GM12878 (cell line): ENCODE measurements around the gene DCP1B. TPM values are rescaled to one million over a fixed set of nuclear protein-coding genes. Genes with fewer than 3 reads are reported as not detected.
A peak's percentile ranks its signal among the peaks of the same experiment; 100 is the strongest.

ENCODE experiments used
- BHLHE40 ChIP-seq, 2 experiments: fragments of 450-650 bp in 1 of 2; IDR thresholded peaks; 2 replicates each; pipeline ENCODE4 v1.6.1; 2011 to 2017; ENCODE audit warnings: low read depth in 2 of 2, borderline replicate concordance in 1 of 2, improper control_type of control experiment in 1 of 2, low read length in 1 of 2, mild to moderate bottlenecking in 1 of 2
- BRCA1 ChIP-seq: IDR thresholded peaks from 2 replicates; pipeline ENCODE4 v1.6.1; 2011; ENCODE audit warnings: low read depth, low read length, improper control_type of control experiment
- CHD4 ChIP-seq: fragments of 200-600 bp; sonication (generic); IDR thresholded peaks from 2 replicates; pipeline ENCODE4 v1.6.1; 2016; ENCODE audit warnings: mild to moderate bottlenecking
- DPF2 ChIP-seq: fragments of 450-650 bp; IDR thresholded peaks from 2 replicates; pipeline ENCODE4 v1.6.1; 2017; ENCODE audit warnings: mild to moderate bottlenecking
- EED ChIP-seq: sonication (generic); IDR thresholded peaks from 2 replicates; pipeline ENCODE4 v1.6.1; 2016; ENCODE audit warnings: antibody characterized with exemption, low read depth
- ESRRA ChIP-seq: IDR thresholded peaks from 2 replicates; pipeline ENCODE4 v1.6.1; 2012; ENCODE audit warnings: mild to moderate bottlenecking, low read length, improper control_type of control experiment
- FOXK2 ChIP-seq: fragments of 450-650 bp; IDR thresholded peaks from 2 replicates; pipeline ENCODE4 v1.6.1; 2017; ENCODE audit warnings: mild to moderate bottlenecking, moderate library complexity
- KDM1A ChIP-seq: fragments of 200-600 bp; sonication (generic); IDR thresholded peaks from 2 replicates; pipeline ENCODE4 v1.6.1; 2016; ENCODE audit warnings: borderline replicate concordance
- KLF5 ChIP-seq: fragments of 450-650 bp; IDR thresholded peaks from 2 replicates; pipeline ENCODE4 v1.6.1; 2014; ENCODE audit warnings: mild to moderate bottlenecking; ENCODE audit not compliant: partially characterized antibody
- LARP7 ChIP-seq: fragments of 450-650 bp; IDR thresholded peaks from 2 replicates; pipeline ENCODE4 v1.6.1; 2017; ENCODE audit warnings: mild to moderate bottlenecking
- MTA3 ChIP-seq: IDR thresholded peaks from 2 replicates; pipeline ENCODE4 v1.6.1; 2012; ENCODE audit warnings: low read length, inconsistent platforms, borderline replicate concordance
- MXI1 ChIP-seq: fragments of 150-350 bp; IDR thresholded peaks from 2 replicates; pipeline ENCODE4 v1.6.1; 2011; ENCODE audit warnings: low read depth, mild to moderate bottlenecking, inconsistent platforms, low read length, improper control_type of control experiment
- RAD51 ChIP-seq: fragments of 450-650 bp; IDR thresholded peaks from 2 replicates; pipeline ENCODE4 v1.6.1; 2016; ENCODE audit warnings: moderate library complexity, mild to moderate bottlenecking, inconsistent platforms
- SMAD5 ChIP-seq: IDR thresholded peaks from 2 replicates; pipeline ENCODE4 v1.6.1; 2016; ENCODE audit warnings: antibody characterized with exemption, low read depth
- ZNF207 ChIP-seq: fragments of 450-650 bp; IDR thresholded peaks from 2 replicates; pipeline ENCODE4 v1.6.1; 2014; ENCODE audit warnings: antibody characterized with exemption, mild to moderate bottlenecking, borderline replicate concordance
- ZNF217 ChIP-seq: fragments of 450-650 bp; IDR thresholded peaks from 2 replicates; pipeline ENCODE4 v1.6.1; 2017; ENCODE audit warnings: antibody characterized with exemption, mild to moderate bottlenecking
- polyA plus RNA-seq, 11 experiments: library from polyadenylated mRNA; depleted of rRNA in 4 of 11; unstranded in 6 of 11; stranded (reverse) in 5 of 11; fragments of >200 nt; fragmentation: Nextera tagmentation in 4 of 11; fragmentation: Illumina TruSeq in 1 of 11; extraction: Ambion mirVana in 4 of 11; extraction: Trizol in 1 of 11; gene quantifications; 1 replicate in 1 of 11; 2 replicates in 10 of 11; pipeline versions ENCODE4 v1.2.1 to v1.2.3, GENCODE V29; 2011 to 2016; ENCODE audit warnings: inconsistent platforms in 2 of 11, missing spikeins in 2 of 11, low read depth in 1 of 11
- total RNA-seq, 4 experiments: library from RNA; depleted of rRNA in 3 of 4; stranded (reverse); fragments of >200 nt in 3 of 4; fragmentation: Illumina TruSeq in 1 of 4; extraction: Trizol in 1 of 4; gene quantifications; 2 replicates each; pipeline versions ENCODE4 v1.2.1 to v1.2.3, GENCODE V29; 2013 to 2021
- TF ChIP-seq, protein P1 (sequence below): IDR thresholded peaks from 2 replicates; pipeline ENCODE4 v1.6.1; 2012; ENCODE audit warnings: low read length, inconsistent platforms
- TF ChIP-seq, protein P2 (sequence below): IDR thresholded peaks from 2 replicates; pipeline ENCODE4 v1.6.1; 2012; ENCODE audit warnings: mild to moderate bottlenecking, low read depth, low read length
- TF ChIP-seq, protein P3 (sequence below): IDR thresholded peaks from 2 replicates; pipeline ENCODE4 v1.6.1; 2012; ENCODE audit warnings: low read depth, low read length, improper control_type of control experiment
- TF ChIP-seq, protein P4 (sequence below): fragments of 450-650 bp; IDR thresholded peaks from 2 replicates; pipeline ENCODE4 v1.6.1; 2018; ENCODE audit warnings: mild to moderate bottlenecking, low read depth, moderate library complexity; ENCODE audit not compliant: partially characterized antibody

Gene DCP1B
- total and polyA plus RNA-seq, 10 of the 15 experiments (the other 5 are each of a cell fraction or from before 2014, with no cell fraction given) = 1.3 to 23.4 (median 15.3) TPM

DNA sequence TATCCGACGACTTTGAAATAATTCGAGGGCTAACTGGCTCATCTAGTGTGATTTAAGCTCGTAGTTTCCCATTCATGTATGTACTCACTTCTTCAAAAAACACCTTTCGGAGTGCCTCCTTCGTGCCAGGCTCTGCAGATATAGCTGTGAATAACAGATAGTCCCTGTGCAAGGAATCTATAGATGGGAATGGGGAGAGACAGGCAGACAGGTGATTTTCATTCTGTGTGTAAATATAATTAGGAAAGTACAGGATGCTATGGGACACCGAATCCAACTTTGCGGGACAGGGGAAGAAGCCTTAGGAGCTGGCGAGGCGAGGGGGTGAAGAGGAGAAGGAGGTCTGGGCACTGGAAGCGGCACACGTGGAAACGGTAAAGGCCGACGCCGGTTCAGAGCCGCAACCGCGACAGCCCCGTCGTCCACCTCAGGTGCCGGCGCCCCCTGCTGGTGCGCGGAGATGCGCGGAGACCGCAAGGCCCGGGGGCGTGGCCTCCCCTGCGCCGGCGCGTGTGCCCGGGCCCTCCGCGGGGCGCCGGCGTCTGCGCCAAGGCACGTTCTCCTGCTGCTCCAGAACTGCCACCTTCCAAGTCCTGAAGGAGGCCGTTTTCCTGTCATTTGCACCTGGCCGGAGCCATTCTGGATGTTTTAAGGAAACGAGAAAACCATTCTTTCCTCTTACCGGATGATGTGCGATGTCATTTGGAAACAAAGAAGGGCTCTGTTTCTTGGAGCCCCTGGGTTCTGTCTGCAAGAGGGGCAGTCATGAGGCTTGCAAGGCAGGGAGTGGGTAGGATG lies 30.6 kb upstream of the DCP1B start (continued):
- TF ChIP-seq ESRRA (no peak), ZNF207 (peak; percentile 75; the same call in 1 of the 2 replicates), BHLHE40 (IDR thresholded peaks at IDR 0.05; ENCODE audit: borderline replicate concordance in 1 of 2, low read depth in 2 of 2, low read length in 1 of 2) (peak; percentile 34 to 84; a peak in 3 of 4 replicates), KDM1A (no peak), DPF2 (peak; percentile 66), EED (no peak), RAD51 (no peak), SMAD5 (no peak), ZNF217 (no peak), LARP7 (peak; percentile 85; the same call in 1 of the 2 replicates), FOXK2 (no peak), KLF5 (peak; percentile 46), MTA3 (no peak), MXI1 (peak; percentile 57; the same call in 1 of the 2 replicates), BRCA1 (no peak), CHD4 (no peak)
- TF ChIP-seq, protein P1, sequence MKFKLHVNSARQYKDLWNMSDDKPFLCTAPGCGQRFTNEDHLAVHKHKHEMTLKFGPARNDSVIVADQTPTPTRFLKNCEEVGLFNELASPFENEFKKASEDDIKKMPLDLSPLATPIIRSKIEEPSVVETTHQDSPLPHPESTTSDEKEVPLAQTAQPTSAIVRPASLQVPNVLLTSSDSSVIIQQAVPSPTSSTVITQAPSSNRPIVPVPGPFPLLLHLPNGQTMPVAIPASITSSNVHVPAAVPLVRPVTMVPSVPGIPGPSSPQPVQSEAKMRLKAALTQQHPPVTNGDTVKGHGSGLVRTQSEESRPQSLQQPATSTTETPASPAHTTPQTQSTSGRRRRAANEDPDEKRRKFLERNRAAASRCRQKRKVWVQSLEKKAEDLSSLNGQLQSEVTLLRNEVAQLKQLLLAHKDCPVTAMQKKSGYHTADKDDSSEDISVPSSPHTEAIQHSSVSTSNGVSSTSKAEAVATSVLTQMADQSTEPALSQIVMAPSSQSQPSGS = no peak
- TF ChIP-seq, protein P2, sequence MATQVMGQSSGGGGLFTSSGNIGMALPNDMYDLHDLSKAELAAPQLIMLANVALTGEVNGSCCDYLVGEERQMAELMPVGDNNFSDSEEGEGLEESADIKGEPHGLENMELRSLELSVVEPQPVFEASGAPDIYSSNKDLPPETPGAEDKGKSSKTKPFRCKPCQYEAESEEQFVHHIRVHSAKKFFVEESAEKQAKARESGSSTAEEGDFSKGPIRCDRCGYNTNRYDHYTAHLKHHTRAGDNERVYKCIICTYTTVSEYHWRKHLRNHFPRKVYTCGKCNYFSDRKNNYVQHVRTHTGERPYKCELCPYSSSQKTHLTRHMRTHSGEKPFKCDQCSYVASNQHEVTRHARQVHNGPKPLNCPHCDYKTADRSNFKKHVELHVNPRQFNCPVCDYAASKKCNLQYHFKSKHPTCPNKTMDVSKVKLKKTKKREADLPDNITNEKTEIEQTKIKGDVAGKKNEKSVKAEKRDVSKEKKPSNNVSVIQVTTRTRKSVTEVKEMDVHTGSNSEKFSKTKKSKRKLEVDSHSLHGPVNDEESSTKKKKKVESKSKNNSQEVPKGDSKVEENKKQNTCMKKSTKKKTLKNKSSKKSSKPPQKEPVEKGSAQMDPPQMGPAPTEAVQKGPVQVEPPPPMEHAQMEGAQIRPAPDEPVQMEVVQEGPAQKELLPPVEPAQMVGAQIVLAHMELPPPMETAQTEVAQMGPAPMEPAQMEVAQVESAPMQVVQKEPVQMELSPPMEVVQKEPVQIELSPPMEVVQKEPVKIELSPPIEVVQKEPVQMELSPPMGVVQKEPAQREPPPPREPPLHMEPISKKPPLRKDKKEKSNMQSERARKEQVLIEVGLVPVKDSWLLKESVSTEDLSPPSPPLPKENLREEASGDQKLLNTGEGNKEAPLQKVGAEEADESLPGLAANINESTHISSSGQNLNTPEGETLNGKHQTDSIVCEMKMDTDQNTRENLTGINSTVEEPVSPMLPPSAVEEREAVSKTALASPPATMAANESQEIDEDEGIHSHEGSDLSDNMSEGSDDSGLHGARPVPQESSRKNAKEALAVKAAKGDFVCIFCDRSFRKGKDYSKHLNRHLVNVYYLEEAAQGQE = no peak
- TF ChIP-seq, protein P3, sequence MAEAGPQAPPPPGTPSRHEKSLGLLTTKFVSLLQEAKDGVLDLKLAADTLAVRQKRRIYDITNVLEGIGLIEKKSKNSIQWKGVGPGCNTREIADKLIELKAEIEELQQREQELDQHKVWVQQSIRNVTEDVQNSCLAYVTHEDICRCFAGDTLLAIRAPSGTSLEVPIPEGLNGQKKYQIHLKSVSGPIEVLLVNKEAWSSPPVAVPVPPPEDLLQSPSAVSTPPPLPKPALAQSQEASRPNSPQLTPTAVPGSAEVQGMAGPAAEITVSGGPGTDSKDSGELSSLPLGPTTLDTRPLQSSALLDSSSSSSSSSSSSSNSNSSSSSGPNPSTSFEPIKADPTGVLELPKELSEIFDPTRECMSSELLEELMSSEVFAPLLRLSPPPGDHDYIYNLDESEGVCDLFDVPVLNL = no peak
- TF ChIP-seq, protein P4, sequence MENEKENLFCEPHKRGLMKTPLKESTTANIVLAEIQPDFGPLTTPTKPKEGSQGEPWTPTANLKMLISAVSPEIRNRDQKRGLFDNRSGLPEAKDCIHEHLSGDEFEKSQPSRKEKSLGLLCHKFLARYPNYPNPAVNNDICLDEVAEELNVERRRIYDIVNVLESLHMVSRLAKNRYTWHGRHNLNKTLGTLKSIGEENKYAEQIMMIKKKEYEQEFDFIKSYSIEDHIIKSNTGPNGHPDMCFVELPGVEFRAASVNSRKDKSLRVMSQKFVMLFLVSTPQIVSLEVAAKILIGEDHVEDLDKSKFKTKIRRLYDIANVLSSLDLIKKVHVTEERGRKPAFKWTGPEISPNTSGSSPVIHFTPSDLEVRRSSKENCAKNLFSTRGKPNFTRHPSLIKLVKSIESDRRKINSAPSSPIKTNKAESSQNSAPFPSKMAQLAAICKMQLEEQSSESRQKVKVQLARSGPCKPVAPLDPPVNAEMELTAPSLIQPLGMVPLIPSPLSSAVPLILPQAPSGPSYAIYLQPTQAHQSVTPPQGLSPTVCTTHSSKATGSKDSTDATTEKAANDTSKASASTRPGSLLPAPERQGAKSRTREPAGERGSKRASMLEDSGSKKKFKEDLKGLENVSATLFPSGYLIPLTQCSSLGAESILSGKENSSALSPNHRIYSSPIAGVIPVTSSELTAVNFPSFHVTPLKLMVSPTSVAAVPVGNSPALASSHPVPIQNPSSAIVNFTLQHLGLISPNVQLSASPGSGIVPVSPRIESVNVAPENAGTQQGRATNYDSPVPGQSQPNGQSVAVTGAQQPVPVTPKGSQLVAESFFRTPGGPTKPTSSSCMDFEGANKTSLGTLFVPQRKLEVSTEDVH = no peak
